ENCODE measurements around the gene KCNT1.

The KCNT1 gene

DNA sequence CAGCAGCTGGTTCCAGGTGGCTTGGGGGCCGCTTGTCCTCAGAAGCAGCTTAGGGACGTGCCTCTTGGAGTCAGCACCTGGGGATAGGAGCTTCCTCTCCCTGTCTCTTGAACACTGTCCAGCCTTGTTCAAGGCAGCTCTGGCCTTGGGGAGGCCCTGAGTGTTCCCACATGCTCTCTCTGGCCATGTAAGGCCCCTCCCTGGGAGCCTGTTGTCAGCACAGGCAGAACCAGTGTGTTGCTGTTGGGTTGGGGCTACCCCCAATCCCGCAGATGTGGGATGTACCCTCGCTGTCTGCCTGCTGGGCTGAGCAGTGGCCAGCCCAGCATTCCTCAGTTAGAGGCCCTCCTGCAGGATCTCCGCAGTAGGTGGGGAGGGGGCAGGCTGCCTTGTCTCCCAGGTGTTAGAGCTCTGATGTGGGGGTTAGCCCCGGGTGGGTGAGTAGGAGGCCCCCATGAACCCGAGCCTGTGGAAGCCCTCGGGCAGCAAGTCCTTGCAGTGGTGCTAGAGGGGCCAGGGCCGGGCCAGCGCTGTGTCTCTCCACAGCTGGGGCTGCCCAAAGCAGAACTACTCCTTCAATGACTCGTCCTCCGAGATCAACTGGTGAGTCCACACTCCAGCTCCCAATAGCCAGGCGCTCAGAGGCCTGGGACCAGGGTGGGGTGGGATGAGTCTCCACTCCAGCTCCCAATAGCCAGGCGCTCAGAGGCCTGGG is 51.6 kb downstream of the KCNT1 start:
- TF ChIP-seq, protein P1, sequence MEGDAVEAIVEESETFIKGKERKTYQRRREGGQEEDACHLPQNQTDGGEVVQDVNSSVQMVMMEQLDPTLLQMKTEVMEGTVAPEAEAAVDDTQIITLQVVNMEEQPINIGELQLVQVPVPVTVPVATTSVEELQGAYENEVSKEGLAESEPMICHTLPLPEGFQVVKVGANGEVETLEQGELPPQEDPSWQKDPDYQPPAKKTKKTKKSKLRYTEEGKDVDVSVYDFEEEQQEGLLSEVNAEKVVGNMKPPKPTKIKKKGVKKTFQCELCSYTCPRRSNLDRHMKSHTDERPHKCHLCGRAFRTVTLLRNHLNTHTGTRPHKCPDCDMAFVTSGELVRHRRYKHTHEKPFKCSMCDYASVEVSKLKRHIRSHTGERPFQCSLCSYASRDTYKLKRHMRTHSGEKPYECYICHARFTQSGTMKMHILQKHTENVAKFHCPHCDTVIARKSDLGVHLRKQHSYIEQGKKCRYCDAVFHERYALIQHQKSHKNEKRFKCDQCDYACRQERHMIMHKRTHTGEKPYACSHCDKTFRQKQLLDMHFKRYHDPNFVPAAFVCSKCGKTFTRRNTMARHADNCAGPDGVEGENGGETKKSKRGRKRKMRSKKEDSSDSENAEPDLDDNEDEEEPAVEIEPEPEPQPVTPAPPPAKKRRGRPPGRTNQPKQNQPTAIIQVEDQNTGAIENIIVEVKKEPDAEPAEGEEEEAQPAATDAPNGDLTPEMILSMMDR (IDR thresholded peaks at IDR 0.05; ENCODE audit: borderline replicate concordance, control extremely low read depth, extremely low read depth, insufficient read depth, missing control alignments) = no peak
- in situ Hi-C loops (cut with MboI; ENCODE audit: low sequenced_read_pairs, unreplicated experiment) = no loop called here
- no peak for DNase-seq (ENCODE audit: low spot score)

DNA sequence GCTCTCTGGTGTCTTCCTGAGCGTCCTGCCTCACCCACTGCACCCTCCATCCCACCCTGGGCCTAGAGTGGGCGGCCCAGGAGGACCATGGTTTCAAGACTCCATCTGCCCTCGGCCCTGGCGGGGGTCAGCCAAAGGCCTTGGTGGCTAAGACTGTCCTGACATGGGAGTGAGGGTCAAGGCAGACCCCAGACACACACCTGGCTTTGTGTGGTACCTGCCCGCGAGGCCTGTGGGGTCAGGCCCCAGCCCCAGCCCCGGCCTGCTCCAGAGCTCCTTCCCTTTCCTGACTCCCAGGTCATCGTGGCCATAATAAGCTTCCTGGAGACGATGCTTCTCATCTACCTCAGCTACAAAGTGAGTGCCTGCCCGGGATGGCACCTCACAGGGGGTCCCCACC is 54.6 kb downstream of the KCNT1 start:
- DNase-seq (ENCODE audit: low spot score) = no peak
- TF ChIP-seq, protein P1 (IDR thresholded peaks at IDR 0.05; ENCODE audit: borderline replicate concordance, control extremely low read depth, extremely low read depth, insufficient read depth, missing control alignments) = no peak
- in situ Hi-C loops (cut with MboI; ENCODE audit: low sequenced_read_pairs, unreplicated experiment) = no loop called here

DNA sequence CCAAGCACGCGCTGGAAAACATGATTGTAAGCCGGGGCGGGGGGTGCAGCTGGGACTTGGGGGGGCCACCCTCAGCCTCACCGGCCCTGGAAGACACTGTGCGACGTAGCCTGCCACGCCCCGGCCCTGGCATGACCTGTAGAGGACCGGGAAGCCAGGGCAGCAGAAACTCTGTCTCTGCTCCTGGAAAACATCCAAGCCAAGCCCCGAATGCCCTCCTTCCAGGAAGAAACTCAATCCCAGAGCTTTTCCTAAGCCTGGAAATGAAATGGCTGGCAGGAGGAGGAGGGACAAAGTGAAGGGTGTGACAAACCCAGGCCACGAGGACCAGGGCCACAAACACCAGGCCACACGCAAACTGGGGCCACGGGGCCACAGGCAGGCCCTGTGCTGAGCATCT is 55.4 kb downstream of the KCNT1 start:
- no peak for DNase-seq (ENCODE audit: low spot score)
- TF ChIP-seq, protein P1 (IDR thresholded peaks at IDR 0.05; ENCODE audit: borderline replicate concordance, control extremely low read depth, extremely low read depth, insufficient read depth, missing control alignments) = no peak
- in situ Hi-C loops (cut with MboI; ENCODE audit: low sequenced_read_pairs, unreplicated experiment) = no loop called here

DNA sequence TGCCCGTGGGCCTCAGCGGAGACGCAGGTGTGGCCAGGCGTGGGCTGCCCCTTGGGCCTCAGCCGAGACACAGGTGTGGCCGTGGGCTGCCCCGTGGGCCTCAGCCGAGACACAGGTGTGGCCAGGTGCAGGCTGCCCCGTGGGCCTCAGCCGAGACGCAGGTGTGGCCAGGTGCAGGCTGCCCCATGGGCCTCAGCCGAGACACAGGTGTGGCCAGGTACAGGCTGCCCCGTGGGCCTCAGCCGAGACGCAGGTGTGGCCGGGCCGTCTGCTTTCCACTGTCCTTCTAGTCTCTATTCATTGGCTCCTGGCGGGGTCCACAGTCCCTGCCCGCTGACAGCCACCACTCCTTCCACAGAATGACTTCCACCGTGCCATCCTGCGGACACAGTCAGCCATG is 56.1 kb downstream of the KCNT1 start:
- in situ Hi-C loops (cut with MboI; ENCODE audit: low sequenced_read_pairs, unreplicated experiment) = no loop called here
- DNase-seq (ENCODE audit: low spot score) = no peak
- TF ChIP-seq, protein P1 (IDR thresholded peaks at IDR 0.05; ENCODE audit: borderline replicate concordance, control extremely low read depth, extremely low read depth, insufficient read depth, missing control alignments) = no peak

DNA sequence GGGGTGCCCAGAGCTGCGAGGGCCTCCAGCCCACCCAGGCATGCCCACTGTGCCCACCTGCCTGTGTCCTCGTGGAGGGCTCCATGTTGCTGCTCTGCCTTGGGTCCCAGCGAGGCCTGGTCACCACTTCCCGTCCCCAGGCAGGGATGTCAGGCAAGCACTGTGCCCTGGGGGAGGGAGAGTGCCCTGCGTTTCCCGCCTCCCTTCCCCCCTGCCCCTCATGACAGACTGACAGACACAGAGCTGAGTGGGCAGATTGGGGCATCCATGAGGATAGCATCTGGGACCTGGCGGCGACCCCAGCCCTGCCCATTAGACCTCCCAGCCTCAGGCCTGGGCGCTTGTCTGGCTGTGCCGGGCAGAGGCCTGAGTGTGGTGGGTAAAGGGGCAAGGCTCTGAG is 56.9 kb downstream of the KCNT1 start:
- TF ChIP-seq, protein P1 (IDR thresholded peaks at IDR 0.05; ENCODE audit: borderline replicate concordance, control extremely low read depth, extremely low read depth, insufficient read depth, missing control alignments) = no peak
- in situ Hi-C loops (cut with MboI; ENCODE audit: low sequenced_read_pairs, unreplicated experiment) = no loop called here

DNA sequence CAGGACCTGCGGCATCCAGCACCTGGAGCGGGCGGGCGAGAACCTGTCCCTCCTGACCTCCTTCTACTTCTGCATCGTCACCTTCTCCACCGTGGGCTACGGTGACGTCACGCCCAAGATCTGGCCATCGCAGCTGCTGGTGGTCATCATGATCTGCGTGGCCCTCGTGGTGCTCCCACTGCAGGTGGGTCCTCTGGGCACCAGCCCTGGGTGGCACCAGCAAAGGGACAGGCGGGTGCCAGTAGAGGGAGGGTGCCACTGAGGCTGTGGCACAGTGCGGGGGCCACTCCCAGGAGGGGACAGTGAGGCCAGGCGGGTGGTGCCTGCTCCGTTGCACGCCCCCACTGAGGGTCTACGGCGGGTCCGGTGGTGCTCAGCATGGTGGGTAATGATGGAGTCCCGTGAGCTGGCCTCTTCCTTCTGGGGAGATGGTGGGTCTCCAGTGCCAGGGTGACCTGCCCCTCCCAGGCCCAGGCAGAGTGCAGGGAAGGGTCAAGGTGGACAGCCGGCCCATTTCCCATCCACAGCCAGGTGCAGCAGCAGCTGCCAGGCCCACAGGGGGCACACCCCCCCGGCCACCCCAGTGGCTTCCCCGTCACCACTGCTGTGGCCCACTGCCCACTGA is 57.8 kb downstream of the KCNT1 start:
- no peak for DNase-seq (ENCODE audit: low spot score)
- in situ Hi-C loops (cut with MboI; ENCODE audit: low sequenced_read_pairs, unreplicated experiment) = no loop called here
- TF ChIP-seq, protein P1 (IDR thresholded peaks at IDR 0.05; ENCODE audit: borderline replicate concordance, control extremely low read depth, extremely low read depth, insufficient read depth, missing control alignments) = no peak

More for the DNA sequence above, 56.9 kb downstream of the KCNT1 start:
- DNase-seq (ENCODE audit: low spot score) = no peak

Data from GM13976 (cell line).